Chondrocyte (in vitro differentiated cells): ENCODE results near the gene PCDHGB5. TPM values are rescaled to one million over a fixed set of nuclear protein-coding genes. Genes with fewer than 3 reads are reported as not detected.
A peak's percentile ranks its signal among the peaks of the same experiment; 100 is the strongest.
"Not testable (repeated sequence)": the region's sequence is repeated elsewhere in the genome, so short reads cannot be mapped to it uniquely, and the experiment has no call there.

Experiments
- DNase-seq: peaks from one replicate; pipeline ENCODE4 v3.0.0; 2021; ENCODE audit warnings: mixed read lengths, low spot score
- H3K27ac Mint-ChIP-seq: one replicate; pipeline ENCODE4 v1.8.0; 2021; ENCODE audit warnings: mild to moderate bottlenecking, moderate library complexity, mixed read lengths; ENCODE audit not compliant: unreplicated experiment
- H3K27me3 Mint-ChIP-seq: 2 replicates; pipeline ENCODE4 v1.8.0; 2021; ENCODE audit warnings: low read depth, mixed read lengths
- H3K36me3 Mint-ChIP-seq: 2 replicates; pipeline ENCODE4 v1.8.0; 2021; ENCODE audit warnings: low read depth, mixed read lengths
- H3K4me1 Mint-ChIP-seq: 2 replicates; pipeline ENCODE4 v1.8.0; 2021; ENCODE audit warnings: low read depth, mild to moderate bottlenecking, mixed read lengths
- H3K4me3 Mint-ChIP-seq: one replicate; pipeline ENCODE4 v1.8.0; 2021; ENCODE audit warnings: mild to moderate bottlenecking, moderate library complexity, mixed read lengths; ENCODE audit not compliant: unreplicated experiment
- H3K9me3 Mint-ChIP-seq: 2 replicates; pipeline ENCODE4 v1.8.0; 2021; ENCODE audit warnings: low read depth, mixed read lengths
- total RNA-seq: library from RNA; stranded (reverse); gene quantifications from 3 replicates; pipeline ENCODE4 v1.2.1, GENCODE V29; 2021
- TF ChIP-seq, protein P1 (sequence below): fragments of 200-600 bp; sonication (generic); IDR thresholded peaks from 2 replicates; pipeline ENCODE4 v1.5.0; 2021; ENCODE audit warnings: antibody characterized with exemption, mild to moderate bottlenecking, moderate library complexity

Gene PCDHGB5
- total RNA-seq, 1 donor from 2014 or later: 1.1 TPM

DNA sequence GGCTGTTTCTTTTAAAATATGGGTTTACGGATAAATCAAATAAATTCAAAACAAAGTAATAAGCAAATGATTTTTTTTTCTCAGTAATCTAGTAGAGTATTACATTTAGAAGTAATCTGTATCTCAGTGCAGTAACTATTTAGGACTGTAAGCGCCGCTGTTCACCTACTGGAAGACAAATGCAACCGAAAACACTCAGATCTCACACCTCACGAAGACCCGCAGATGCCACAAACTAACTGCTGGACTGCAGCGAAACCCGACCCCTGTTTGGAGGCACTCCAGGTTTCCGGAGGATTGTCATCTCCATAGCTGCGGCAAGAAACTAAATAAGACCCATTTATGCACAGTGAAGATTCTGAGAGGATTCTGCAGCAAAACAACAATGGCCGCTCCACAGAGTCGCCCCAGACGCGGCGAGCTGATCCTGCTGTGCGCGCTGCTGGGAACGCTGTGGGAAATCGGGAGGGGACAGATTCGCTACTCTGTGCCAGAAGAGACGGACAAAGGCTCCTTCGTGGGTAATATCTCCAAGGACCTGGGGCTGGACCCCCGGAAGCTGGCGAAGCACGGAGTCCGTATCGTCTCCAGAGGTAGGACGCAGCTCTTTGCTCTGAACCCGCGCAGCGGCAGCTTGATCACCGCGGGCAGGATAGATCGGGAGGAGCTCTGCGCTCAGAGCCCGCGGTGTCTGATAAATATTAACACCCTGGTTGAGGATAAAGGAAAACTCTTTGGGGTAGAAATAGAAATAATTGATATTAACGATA lies 5.1 kb upstream of the PCDHGB5 start, which contains the start of gene PCDHGA8:
PCDHGA8 (plus strand) TSS at position 205 of the 770 bp plus-strand sequence; CDS start at position 386, 181 bp downstream.
- TF ChIP-seq, protein P1, sequence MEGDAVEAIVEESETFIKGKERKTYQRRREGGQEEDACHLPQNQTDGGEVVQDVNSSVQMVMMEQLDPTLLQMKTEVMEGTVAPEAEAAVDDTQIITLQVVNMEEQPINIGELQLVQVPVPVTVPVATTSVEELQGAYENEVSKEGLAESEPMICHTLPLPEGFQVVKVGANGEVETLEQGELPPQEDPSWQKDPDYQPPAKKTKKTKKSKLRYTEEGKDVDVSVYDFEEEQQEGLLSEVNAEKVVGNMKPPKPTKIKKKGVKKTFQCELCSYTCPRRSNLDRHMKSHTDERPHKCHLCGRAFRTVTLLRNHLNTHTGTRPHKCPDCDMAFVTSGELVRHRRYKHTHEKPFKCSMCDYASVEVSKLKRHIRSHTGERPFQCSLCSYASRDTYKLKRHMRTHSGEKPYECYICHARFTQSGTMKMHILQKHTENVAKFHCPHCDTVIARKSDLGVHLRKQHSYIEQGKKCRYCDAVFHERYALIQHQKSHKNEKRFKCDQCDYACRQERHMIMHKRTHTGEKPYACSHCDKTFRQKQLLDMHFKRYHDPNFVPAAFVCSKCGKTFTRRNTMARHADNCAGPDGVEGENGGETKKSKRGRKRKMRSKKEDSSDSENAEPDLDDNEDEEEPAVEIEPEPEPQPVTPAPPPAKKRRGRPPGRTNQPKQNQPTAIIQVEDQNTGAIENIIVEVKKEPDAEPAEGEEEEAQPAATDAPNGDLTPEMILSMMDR: no peak
- no peak within 1 kb of the TSS for H3K27ac Mint-ChIP-seq
- H3K4me3 Mint-ChIP-seq: no peak within 1 kb of the TSS
- H3K4me1 Mint-ChIP-seq: peaks cover 2% of the 10 kb centered on the region
- H3K9me3 Mint-ChIP-seq: peaks cover 40% of the 10 kb centered on the region
- DNase-seq: peak; percentile 62
- H3K36me3 Mint-ChIP-seq: peaks cover 12% of the 10 kb centered on the region
- H3K27me3 Mint-ChIP-seq: no peaks in the 10 kb centered on the region

DNA sequence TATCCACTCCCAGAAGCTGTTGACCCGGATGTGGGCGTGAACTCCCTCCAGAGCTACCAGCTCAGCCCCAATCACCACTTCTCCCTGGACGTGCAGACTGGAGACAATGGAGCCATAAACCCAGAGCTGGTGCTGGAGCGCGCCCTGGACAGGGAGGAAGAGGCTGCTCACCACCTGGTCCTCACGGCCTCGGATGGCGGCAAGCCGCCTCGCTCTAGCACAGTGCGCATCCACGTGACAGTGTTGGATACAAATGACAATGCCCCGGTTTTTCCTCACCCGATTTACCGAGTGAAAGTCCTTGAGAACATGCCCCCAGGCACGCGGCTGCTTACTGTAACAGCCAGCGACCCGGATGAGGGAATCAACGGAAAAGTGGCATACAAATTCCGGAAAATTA lies 4.5 kb upstream of the PCDHGB5 start:
- no peaks in the 10 kb centered on the region for H3K27me3 Mint-ChIP-seq
- H3K27ac Mint-ChIP-seq: no peak overlapping the region
- no peak overlapping the region for H3K4me3 Mint-ChIP-seq
- peaks cover 2% of the 10 kb centered on the region for H3K4me1 Mint-ChIP-seq
- DNase-seq: no peak
- peaks cover 12% of the 10 kb centered on the region for H3K36me3 Mint-ChIP-seq
- TF ChIP-seq, protein P1: no peak
- peaks cover 38% of the 10 kb centered on the region for H3K9me3 Mint-ChIP-seq

DNA sequence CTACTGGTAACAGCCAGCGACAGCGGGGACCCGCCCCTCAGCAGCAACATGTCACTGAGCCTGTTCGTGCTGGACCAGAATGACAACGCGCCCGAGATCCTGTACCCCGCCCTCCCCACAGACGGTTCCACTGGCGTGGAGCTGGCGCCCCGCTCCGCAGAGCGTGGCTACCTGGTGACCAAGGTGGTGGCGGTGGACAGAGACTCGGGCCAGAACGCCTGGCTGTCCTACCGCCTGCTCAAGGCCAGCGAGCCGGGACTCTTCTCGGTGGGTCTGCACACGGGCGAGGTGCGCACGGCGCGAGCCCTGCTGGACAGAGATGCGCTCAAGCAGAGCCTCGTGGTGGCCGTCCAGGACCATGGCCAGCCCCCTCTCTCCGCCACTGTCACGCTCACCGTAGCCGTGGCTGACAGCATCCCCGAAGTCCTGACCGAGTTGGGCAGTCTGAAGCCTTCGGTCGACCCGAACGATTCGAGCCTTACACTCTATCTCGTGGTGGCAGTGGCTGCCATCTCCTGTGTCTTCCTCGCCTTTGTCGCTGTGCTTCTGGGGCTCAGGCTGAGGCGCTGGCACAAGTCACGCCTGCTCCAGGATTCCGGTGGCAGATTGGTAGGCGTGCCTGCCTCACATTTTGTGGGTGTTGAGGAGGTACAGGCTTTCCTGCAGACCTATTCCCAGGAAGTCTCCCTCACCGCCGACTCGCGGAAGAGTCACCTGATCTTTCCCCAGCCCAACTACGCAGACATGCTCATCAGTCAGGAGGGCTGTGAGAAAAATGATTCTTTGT lies 3.2 kb upstream of the PCDHGB5 start:
- not testable (repeated sequence) for DNase-seq, H3K4me1 Mint-ChIP-seq, H3K4me3 Mint-ChIP-seq, H3K27ac Mint-ChIP-seq, H3K27me3 Mint-ChIP-seq, H3K36me3 Mint-ChIP-seq
- peaks cover 41% of the 10 kb centered on the region for H3K9me3 Mint-ChIP-seq

DNA sequence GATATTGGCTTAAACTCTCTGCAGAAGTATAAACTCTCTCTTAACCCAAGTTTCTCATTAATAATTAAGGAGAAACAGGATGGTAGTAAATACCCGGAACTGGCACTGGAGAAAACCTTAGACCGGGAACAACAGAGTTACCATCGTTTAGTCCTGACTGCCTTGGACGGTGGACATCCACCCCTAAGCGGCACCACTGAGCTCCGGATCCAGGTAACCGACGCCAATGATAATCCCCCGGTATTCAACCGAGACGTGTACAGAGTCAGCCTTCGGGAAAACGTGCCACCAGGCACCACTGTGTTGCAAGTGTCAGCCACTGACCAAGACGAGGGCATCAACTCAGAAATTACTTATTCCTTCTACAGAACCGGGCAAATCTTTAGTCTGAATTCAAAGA lies 861 bp downstream of the PCDHGB5 start:
- no peak overlapping the region for H3K4me3 Mint-ChIP-seq
- DNase-seq: no peak
- TF ChIP-seq, protein P1: no peak
- H3K4me1 Mint-ChIP-seq: no peaks in the 10 kb centered on the region
- no peak overlapping the region for H3K27ac Mint-ChIP-seq
- H3K36me3 Mint-ChIP-seq: peaks cover 13% of the 10 kb centered on the region
- peaks cover 29% of the 10 kb centered on the region for H3K9me3 Mint-ChIP-seq
- H3K27me3 Mint-ChIP-seq: no peaks in the 10 kb centered on the region

DNA sequence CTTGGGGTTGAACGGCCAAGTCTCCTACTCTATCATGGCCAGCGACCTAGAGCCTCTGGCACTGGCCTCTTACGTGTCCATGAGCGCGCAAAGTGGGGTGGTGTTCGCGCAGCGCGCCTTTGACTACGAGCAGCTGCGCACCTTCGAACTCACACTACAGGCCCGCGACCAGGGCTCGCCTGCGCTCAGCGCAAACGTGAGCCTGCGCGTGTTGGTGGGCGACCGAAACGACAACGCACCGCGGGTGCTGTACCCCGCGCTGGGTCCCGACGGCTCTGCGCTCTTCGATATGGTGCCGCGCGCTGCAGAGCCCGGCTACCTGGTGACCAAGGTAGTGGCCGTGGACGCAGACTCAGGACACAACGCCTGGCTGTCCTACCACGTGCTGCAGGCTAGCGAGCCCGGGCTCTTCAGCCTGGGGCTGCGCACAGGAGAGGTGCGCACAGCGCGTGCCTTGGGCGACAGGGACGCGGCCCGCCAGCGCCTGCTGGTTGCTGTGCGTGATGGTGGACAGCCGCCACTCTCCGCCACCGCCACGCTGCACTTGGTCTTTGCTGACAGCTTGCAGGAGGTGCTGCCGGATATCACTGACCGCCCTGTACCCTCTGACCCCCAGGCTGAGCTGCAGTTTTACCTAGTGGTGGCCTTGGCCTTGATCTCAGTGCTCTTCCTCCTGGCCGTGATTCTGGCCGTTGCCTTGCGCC lies 2.0 kb downstream of the PCDHGB5 start:
- H3K27me3 Mint-ChIP-seq: no peaks in the 10 kb centered on the region
- no peak overlapping the region for H3K27ac Mint-ChIP-seq
- peaks cover 30% of the 10 kb centered on the region for H3K9me3 Mint-ChIP-seq
- H3K4me3 Mint-ChIP-seq: no peak overlapping the region
- DNase-seq: peak; percentile 82
- no peaks in the 10 kb centered on the region for H3K4me1 Mint-ChIP-seq
- TF ChIP-seq, protein P1: no peak
- peaks cover 15% of the 10 kb centered on the region for H3K36me3 Mint-ChIP-seq
